ENCODE measurements around the gene SLCO1C1.

Gene SLCO1C1

DNA sequence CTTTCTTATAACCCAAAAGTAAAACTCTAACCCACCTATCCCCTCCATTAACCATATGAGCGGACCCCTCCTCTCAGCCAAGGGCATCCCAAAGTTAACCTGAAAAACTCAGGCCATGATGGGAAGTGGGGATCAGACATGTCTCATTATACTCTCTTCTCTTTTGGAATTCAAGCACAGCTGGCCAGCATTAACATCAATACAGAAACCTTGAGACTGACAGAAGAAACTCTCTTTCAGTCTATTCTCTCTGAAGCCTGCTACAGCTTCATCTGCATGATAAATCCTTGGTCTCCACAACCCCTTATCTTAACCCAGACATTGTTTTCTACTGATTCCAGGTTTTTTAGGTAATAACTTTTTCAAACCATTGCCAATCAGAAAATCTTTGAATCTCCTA, 97.8 kb downstream of the SLCO1C1 start:
- no peak for DNase-seq (ENCODE audit: low read depth in 2 of 2)

DNA sequence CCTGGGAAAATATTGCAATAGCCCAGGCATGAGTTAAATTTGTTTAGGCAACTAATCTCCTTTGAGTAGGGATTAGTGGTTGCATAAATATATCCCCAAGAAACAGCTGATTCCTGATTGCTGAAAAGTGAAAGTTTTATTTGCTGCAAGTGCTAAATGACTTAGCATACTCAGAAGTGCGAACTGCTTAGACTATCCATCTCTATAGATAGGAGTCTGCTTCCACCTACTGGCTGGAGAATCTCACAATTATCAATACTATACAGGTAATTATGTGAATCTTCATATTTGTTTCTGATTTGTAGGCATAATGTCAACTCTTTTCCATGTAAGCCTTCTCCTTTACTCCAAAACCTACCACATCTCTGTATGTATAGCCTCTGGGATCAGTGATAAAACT, 103.4 kb downstream of the SLCO1C1 start:
- no peak for DNase-seq (ENCODE audit: low read depth in 2 of 2)

- no peak for DNase-seq (ENCODE audit: low read depth in 2 of 2)
Measured at GRCh38 chr12:20800160-20800559, 105.0 kb downstream of the SLCO1C1 start.

DNA sequence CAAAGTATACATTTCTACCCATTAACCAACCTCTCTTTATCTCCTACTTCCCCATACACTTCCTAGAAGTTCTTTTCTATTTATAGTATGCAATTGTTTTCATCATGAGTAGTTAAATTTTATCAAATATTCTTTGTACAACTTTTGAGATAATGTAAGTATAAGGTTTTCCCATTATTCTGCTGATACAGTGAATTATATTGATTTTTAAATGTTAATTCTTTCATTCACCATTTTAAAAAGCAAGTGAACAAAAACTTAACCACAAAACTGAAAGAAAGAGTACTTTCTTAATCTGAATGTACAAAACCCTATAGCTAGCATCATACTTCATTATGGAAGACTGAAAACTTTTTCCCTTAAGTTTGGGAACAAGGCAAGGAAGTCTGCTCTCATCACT, 105.9 kb downstream of the SLCO1C1 start:
- no peak for DNase-seq (ENCODE audit: low read depth in 2 of 2)

Measured in fibroblast of skin of left quadriceps (primary cell).